Measurements from ENCODE around the gene PFDN2. TPM values are rescaled to one million over a fixed set of nuclear protein-coding genes. Genes with fewer than 3 reads are reported as not detected.

PFDN2 gene
- total RNA-seq, 2 experiments from 2014 or later: 52.7 to 95.3 TPM

DNA sequence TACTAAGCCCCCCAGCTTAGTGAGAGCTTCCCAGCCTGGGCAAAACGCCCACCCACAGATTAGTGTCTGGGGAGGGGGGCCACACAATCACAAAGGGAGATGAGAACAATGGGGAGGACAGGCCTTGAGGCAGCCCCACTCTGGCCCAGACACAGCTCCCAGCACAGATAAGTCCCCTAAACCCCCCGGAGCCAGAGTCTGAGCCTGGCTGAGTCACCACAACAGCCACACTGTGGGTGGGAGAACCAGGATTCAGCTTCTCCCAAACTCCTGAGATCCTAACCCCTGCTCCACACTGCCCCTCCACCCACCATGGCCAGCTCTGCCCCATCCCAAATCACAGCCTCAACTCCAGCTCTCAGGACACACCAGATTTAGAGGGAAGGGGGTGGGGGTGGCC is 32.7 kb downstream of the PFDN2 start:
- intact Hi-C loops (cut with micrococcal nuclease; ENCODE audit: unreplicated experiment): no loop called here
- no peak for DNase-seq (ENCODE audit: low spot score)
- H2AFZ ChIP-seq (ENCODE audit: low read length): no peak overlapping the region
- H3K36me3 ChIP-seq (ENCODE audit: insufficient read depth, low read length): no peaks in the 10 kb centered on the region
- H3K79me2 ChIP-seq (ENCODE audit: insufficient read depth, low read depth, low read length): no peaks in the 10 kb centered on the region
- BruUV-seq (replicated peaks): no TSS peak
- no peak for TF ChIP-seq EZH2phosphoT487 (IDR thresholded peaks at IDR 0.05; ENCODE audit: borderline replicate concordance, low read depth, low read length)
- no peak for TF ChIP-seq CTCF (conservative IDR thresholded peaks at IDR 0.05; ENCODE audit: low read length)
- POLR2A ChIA-PET: interaction anchor here (1.2 kb wide), 1 partner anchor 14 kb away, joined by 3 read pairs; no protein-coding TSS in a partner anchor
- no peak overlapping the region for H3K27ac ChIP-seq (ENCODE audit: low read depth, low read length, poor library complexity, severe bottlenecking)
- H3K4me3 ChIP-seq (ENCODE audit: low read depth, low read length, poor library complexity, severe bottlenecking): no peak overlapping the region
- H4K20me1 ChIP-seq (ENCODE audit: insufficient read depth, low read length): no peaks in the 10 kb centered on the region
- no peaks in the 10 kb centered on the region for H3K9me3 ChIP-seq (ENCODE audit: low read length)
- CTCF ChIA-PET (ENCODE audit: unreplicated experiment): no interaction called here
- H3K4me2 ChIP-seq (ENCODE audit: low read length): no peak overlapping the region
- no peaks in the 10 kb centered on the region for H3K4me1 ChIP-seq (ENCODE audit: insufficient read depth, low read length, poor library complexity, severe bottlenecking)
- no peaks in the 10 kb centered on the region for H3K9me2 ChIP-seq (ENCODE audit: insufficient read depth, low read length)

DNA sequence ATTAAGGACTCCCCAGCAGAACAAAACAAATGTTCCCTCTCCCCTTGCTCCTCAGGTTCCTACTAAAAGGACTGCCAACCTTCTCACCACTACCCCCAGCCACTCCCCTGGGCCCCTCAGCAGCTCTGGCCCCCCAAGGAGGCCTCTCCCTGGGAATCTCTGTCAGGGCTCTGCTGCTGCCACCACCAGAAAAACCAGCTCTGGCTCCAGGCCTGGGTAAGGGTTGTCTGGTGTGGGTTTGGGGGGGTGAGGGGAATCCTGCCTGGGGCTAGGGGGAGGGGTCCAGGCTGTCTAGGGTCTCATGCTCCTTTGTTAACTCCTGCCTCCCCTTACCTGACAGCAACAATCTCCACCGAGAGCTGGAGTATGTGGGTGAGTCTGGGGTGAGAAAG is 33.2 kb downstream of the PFDN2 start:
- ChIA-PET POLR2A (interaction anchor here (1.2 kb wide), 1 partner anchor 13 kb away, joined by 3 read pairs; no protein-coding TSS in a partner anchor), CTCF (ENCODE audit: unreplicated experiment) (no interaction called here)
- no peak overlapping the region for H2AFZ ChIP-seq (ENCODE audit: low read length)
- H3K4me2 ChIP-seq (ENCODE audit: low read length): no peak overlapping the region
- no peaks in the 10 kb centered on the region for H4K20me1 ChIP-seq (ENCODE audit: insufficient read depth, low read length)
- TF ChIP-seq CTCF (conservative IDR thresholded peaks at IDR 0.05; ENCODE audit: low read length) (no peak), EZH2phosphoT487 (IDR thresholded peaks at IDR 0.05; ENCODE audit: borderline replicate concordance, low read depth, low read length) (no peak)
- H3K36me3 ChIP-seq (ENCODE audit: insufficient read depth, low read length): no peaks in the 10 kb centered on the region
- H3K27ac ChIP-seq (ENCODE audit: low read depth, low read length, poor library complexity, severe bottlenecking): no peak overlapping the region
- H3K79me2 ChIP-seq (ENCODE audit: insufficient read depth, low read depth, low read length): no peaks in the 10 kb centered on the region
- H3K4me1 ChIP-seq (ENCODE audit: insufficient read depth, low read length, poor library complexity, severe bottlenecking): no peaks in the 10 kb centered on the region
- H3K9me2 ChIP-seq (ENCODE audit: insufficient read depth, low read length): no peaks in the 10 kb centered on the region
- DNase-seq (ENCODE audit: low spot score): no peak
- intact Hi-C loops (cut with micrococcal nuclease; ENCODE audit: unreplicated experiment): no loop called here
- BruUV-seq (replicated peaks): no TSS peak
- H3K4me3 ChIP-seq (ENCODE audit: low read depth, low read length, poor library complexity, severe bottlenecking): no peak overlapping the region
- no peaks in the 10 kb centered on the region for H3K9me3 ChIP-seq (ENCODE audit: low read length)

GRCh38 chr1:161083748-161084596 is 33.9 kb downstream of the PFDN2 start:
- H3K9me2 ChIP-seq (ENCODE audit: insufficient read depth, low read length): no peaks in the 10 kb centered on the region
- no peak for DNase-seq (ENCODE audit: low spot score)
- no peak overlapping the region for H3K4me2 ChIP-seq (ENCODE audit: low read length)
- H4K20me1 ChIP-seq (ENCODE audit: insufficient read depth, low read length): no peaks in the 10 kb centered on the region
- no peak overlapping the region for H2AFZ ChIP-seq (ENCODE audit: low read length)
- no peaks in the 10 kb centered on the region for H3K79me2 ChIP-seq (ENCODE audit: insufficient read depth, low read depth, low read length)
- no peaks in the 10 kb centered on the region for H3K36me3 ChIP-seq (ENCODE audit: insufficient read depth, low read length)
- no TSS peak for BruUV-seq (replicated peaks)
- H3K27ac ChIP-seq (ENCODE audit: low read depth, low read length, poor library complexity, severe bottlenecking): no peak overlapping the region
- intact Hi-C loops (cut with micrococcal nuclease; ENCODE audit: unreplicated experiment): no loop called here
- no peak for TF ChIP-seq CTCF (conservative IDR thresholded peaks at IDR 0.05; ENCODE audit: low read length)
- no peak for TF ChIP-seq EZH2phosphoT487 (IDR thresholded peaks at IDR 0.05; ENCODE audit: borderline replicate concordance, low read depth, low read length)
- no peak overlapping the region for H3K4me3 ChIP-seq (ENCODE audit: low read depth, low read length, poor library complexity, severe bottlenecking)
- ChIA-PET POLR2A (interaction anchor here (1.2 kb wide), 1 partner anchor 13 kb away, joined by 3 read pairs; no protein-coding TSS in a partner anchor), CTCF (ENCODE audit: unreplicated experiment) (no interaction called here)
- H3K9me3 ChIP-seq (ENCODE audit: low read length): no peaks in the 10 kb centered on the region
- no peaks in the 10 kb centered on the region for H3K4me1 ChIP-seq (ENCODE audit: insufficient read depth, low read length, poor library complexity, severe bottlenecking)

Data from OCI-LY7 (cell line).